ENCODE measurements around the gene CCDC110.

CCDC110 gene

DNA sequence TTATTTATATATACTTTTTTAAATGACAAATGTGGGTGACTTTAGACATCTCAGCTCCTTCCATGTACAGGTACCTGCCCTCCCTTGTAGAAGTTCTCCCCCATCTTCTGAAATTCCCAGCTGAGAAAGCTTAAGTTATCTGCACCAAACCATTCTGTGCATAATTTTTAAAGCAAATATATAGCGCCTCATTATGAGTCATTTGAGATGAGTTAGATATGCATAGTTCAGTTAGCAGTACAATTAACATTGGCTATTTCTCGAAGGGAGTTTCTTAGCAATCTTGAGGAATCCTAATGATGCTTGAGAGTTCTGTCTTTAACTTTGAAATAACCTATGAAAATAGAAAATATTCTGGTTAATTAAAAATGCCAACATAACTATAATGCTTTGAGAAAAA is 26.3 kb downstream of the CCDC110 start:
- TF ChIP-seq CREB5 (CRISPR knock-in tag; IDR thresholded peaks at IDR 0.05; ENCODE audit: low read depth) (no peak), TSHZ2 (CRISPR knock-in tag; IDR thresholded peaks at IDR 0.05) (no peak), GLIS3 (CRISPR knock-in tag; IDR thresholded peaks at IDR 0.05) (no peak), POU6F1 (CRISPR knock-in tag; IDR thresholded peaks at IDR 0.05; ENCODE audit: borderline replicate concordance, low read depth) (no peak), PATZ1 (CRISPR knock-in tag; IDR thresholded peaks at IDR 0.05; ENCODE audit: borderline replicate concordance) (no peak), BACH2 (CRISPR knock-in tag; IDR thresholded peaks at IDR 0.05; ENCODE audit: borderline replicate concordance) (no peak), PPARA (CRISPR knock-in tag; IDR thresholded peaks at IDR 0.05; ENCODE audit: borderline replicate concordance) (no peak), ZNF70 (CRISPR knock-in tag; IDR thresholded peaks at IDR 0.05) (no peak), ISL1 (CRISPR knock-in tag; IDR thresholded peaks at IDR 0.05) (no peak), ZNF565 (CRISPR knock-in tag; conservative IDR thresholded peaks at IDR 0.05; ENCODE audit: low read depth) (no peak), ZFP30 (CRISPR knock-in tag; IDR thresholded peaks at IDR 0.05) (no peak), CSDC2 (CRISPR knock-in tag; IDR thresholded peaks at IDR 0.05) (no peak), RARB (CRISPR knock-in tag; IDR thresholded peaks at IDR 0.05) (no peak)
- no peak for ATAC-seq

DNA sequence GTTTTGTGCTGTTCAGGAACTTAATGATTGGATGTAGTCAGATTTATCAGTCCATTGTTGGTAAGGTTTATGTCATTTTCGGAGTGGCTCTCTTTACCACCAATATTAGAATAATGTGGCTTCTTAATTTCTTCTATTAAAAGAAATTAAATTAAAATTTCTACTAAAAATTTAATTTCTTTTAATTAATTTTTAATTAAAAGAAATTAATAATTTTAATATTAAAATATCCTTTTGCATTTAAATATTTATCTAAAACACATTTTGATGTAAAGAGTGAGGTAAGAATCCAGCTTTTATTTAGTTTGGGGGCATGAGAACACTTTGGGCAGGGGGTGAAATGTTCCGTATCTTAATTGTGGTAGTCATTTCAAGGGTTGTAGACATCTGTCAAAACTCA is 30.1 kb downstream of the CCDC110 start:
- TF ChIP-seq ISL1 (CRISPR knock-in tag; IDR thresholded peaks at IDR 0.05) (no peak), ESRRG (CRISPR knock-in tag; IDR thresholded peaks at IDR 0.05) (no peak)
- no peak for ATAC-seq

DNA sequence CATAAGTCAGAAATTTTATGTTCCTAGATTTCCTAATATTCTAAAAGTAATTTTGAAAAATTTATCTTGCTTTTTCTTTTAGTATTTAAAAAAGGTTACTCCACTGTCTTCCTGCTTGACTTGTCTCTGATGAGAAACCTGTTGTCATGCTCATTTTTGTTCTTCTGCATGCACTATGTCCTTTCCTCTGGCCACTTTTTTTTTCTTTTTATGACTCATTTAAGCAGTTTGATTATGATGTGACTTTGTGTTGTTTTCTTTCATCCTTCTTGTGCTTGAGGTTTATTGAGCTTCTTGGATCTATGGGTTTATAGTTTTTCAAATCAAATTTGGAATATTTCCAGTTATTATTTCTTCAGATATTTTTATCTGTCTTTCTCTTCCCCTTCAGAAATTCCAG is 33.7 kb downstream of the CCDC110 start:
- ATAC-seq = no peak
- TF ChIP-seq CSDC2 (CRISPR knock-in tag; IDR thresholded peaks at IDR 0.05) (no peak), ARNTL (CRISPR knock-in tag; IDR thresholded peaks at IDR 0.05; ENCODE audit: borderline replicate concordance, low read depth) (no peak), CREB5 (CRISPR knock-in tag; IDR thresholded peaks at IDR 0.05; ENCODE audit: low read depth) (no peak), ISL1 (CRISPR knock-in tag; IDR thresholded peaks at IDR 0.05) (no peak), ZC3H10 (CRISPR knock-in tag; IDR thresholded peaks at IDR 0.05) (no peak), ZNF8 (CRISPR knock-in tag; IDR thresholded peaks at IDR 0.05) (no peak)
- TF ChIP-seq, protein P1, sequence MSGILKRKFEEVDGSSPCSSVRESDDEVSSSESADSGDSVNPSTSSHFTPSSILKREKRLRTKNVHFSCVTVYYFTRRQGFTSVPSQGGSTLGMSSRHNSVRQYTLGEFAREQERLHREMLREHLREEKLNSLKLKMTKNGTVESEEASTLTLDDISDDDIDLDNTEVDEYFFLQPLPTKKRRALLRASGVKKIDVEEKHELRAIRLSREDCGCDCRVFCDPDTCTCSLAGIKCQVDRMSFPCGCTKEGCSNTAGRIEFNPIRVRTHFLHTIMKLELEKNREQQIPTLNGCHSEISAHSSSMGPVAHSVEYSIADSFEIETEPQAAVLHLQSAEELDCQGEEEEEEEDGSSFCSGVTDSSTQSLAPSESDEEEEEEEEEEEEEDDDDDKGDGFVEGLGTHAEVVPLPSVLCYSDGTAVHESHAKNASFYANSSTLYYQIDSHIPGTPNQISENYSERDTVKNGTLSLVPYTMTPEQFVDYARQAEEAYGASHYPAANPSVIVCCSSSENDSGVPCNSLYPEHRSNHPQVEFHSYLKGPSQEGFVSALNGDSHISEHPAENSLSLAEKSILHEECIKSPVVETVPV (CRISPR knock-in tag; IDR thresholded peaks at IDR 0.05) = no peak

DNA sequence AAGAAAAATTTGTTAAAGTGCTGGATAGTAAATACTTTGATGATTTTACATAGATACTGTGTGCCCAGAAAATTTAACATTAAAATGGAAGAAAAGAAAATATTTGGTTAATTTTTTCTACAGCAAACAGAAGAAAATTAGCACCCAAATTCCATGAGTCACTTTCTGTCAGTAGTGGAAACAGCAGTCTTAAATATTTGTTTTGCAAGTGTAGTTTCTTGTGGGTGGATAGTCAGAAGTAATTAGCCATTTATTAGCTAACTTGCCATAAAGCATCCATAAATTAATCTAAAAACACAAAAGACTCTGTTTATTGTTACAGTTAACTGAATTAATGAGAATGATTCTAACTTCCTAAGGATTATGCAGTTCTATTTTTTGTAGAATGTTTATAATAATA is 36.1 kb downstream of the CCDC110 start:
- no peak for ATAC-seq
- TF ChIP-seq, protein P1 (CRISPR knock-in tag; IDR thresholded peaks at IDR 0.05) = no peak
- TF ChIP-seq ZC3H10 (CRISPR knock-in tag; IDR thresholded peaks at IDR 0.05) (no peak), ZFP3 (CRISPR knock-in tag; IDR thresholded peaks at IDR 0.05) (no peak), ESRRG (CRISPR knock-in tag; IDR thresholded peaks at IDR 0.05) (no peak), SNAI2 (CRISPR knock-in tag; IDR thresholded peaks at IDR 0.05) (no peak), POU6F1 (CRISPR knock-in tag; IDR thresholded peaks at IDR 0.05; ENCODE audit: borderline replicate concordance, low read depth) (no peak)
